ENCODE data around the gene ZNF530.

Gene ZNF530

GRCh38 chr19:57599761-57600383 is at the start of gene ZNF530:
Gene ZNF530, plus strand, starts transcription at chr19:57599885. Its CDS starts 4,461 bp downstream, at chr19:57604346.
- DNase-seq = peak; percentile 81

- DNase-seq = no peak
Measured at GRCh38 chr19:57552432-57552831, 47.3 kb upstream of the ZNF530 start.

- no peak for DNase-seq
Measured at GRCh38 chr19:57557659-57558058, 42.0 kb upstream of the ZNF530 start.

GRCh38 chr19:57558525-57558924 is 41.2 kb upstream of the ZNF530 start:
- DNase-seq = no peak

- DNase-seq = no peak
Measured at GRCh38 chr19:57559008-57559403, 40.7 kb upstream of the ZNF530 start.

GRCh38 chr19:57559404-57560025 is 40.2 kb upstream of the ZNF530 start, which contains the start of gene ZNF550:
Gene ZNF550, minus strand, starts transcription at chr19:57559863. Its CDS starts 181 bp downstream, at chr19:57559682.
- DNase-seq = peak; percentile 48

GRCh38 chr19:57560049-57560491 is 39.6 kb upstream of the ZNF530 start:
- no peak for DNase-seq

GRCh38 chr19:57563547-57563946 is 36.1 kb upstream of the ZNF530 start:
- DNase-seq = no peak

- peak; percentile 1 for DNase-seq
Measured at GRCh38 chr19:57566396-57567265, 33.1 kb upstream of the ZNF530 start.

GRCh38 chr19:57570707-57571106 is 29.0 kb upstream of the ZNF530 start:
- no peak for DNase-seq

GRCh38 chr19:57572415-57572947 is 27.2 kb upstream of the ZNF530 start:
- DNase-seq = no peak

- DNase-seq = no peak
Measured at GRCh38 chr19:57576661-57577060, 23.0 kb upstream of the ZNF530 start.

GRCh38 chr19:57578487-57579205 is 21.0 kb upstream of the ZNF530 start, which contains the start of gene ZNF416:
Gene ZNF416, minus strand, starts transcription at chr19:57578911. Its CDS starts 207 bp downstream, at chr19:57578704.
- DNase-seq = peak; percentile 88

GRCh38 chr19:57583104-57583520 is 16.6 kb upstream of the ZNF530 start:
- no peak for DNase-seq

GRCh38 chr19:57583521-57584416 is 15.9 kb upstream of the ZNF530 start, which contains the start of gene ZIK1:
Gene ZIK1, plus strand, starts transcription at chr19:57584145. Its CDS starts 212 bp downstream, at chr19:57584357.
- DNase-seq = peak; percentile 68

GRCh38 chr19:57587529-57587928 is 12.2 kb upstream of the ZNF530 start:
- DNase-seq = no peak

GRCh38 chr19:57599377-57599760 is 316 bp upstream of the ZNF530 start:
- no peak for DNase-seq

GRCh38 chr19:57606931-57607330 is 7.2 kb downstream of the ZNF530 start:
- no peak for DNase-seq

GRCh38 chr19:57611113-57611512 is 11.4 kb downstream of the ZNF530 start:
- no peak for DNase-seq

- DNase-seq = peak; percentile 50
Measured at GRCh38 chr19:57613941-57614743, 14.5 kb downstream of the ZNF530 start, which contains the start of gene ZNF134. Gene ZNF134, plus strand, starts transcription at chr19:57614242. Its CDS starts 5,227 bp downstream, at chr19:57619469.
